PC-3 (cell line): ENCODE results near the gene PRDM2.

ENCODE experiments used
- EZH2phosphoT487 ChIP-seq: fragments of 300-600 bp; sonication (generic); IDR thresholded peaks from 2 replicates; pipeline ENCODE4 v1.6.1; 2018; ENCODE audit warnings: mild to moderate bottlenecking, antibody characterized with exemption, low read length, borderline replicate concordance
- TF ChIP-seq, protein P1 (sequence below): fragments of 300-600 bp; sonication (generic); conservative IDR thresholded peaks from 2 replicates; pipeline ENCODE4 v1.5.1; 2017; ENCODE audit warnings: antibody characterized with exemption, low read depth, mild to moderate bottlenecking, low read length

GRCh38 chr1:13700521-13701270 is 708 bp downstream of the PRDM2 start:
- TF ChIP-seq, protein P1, sequence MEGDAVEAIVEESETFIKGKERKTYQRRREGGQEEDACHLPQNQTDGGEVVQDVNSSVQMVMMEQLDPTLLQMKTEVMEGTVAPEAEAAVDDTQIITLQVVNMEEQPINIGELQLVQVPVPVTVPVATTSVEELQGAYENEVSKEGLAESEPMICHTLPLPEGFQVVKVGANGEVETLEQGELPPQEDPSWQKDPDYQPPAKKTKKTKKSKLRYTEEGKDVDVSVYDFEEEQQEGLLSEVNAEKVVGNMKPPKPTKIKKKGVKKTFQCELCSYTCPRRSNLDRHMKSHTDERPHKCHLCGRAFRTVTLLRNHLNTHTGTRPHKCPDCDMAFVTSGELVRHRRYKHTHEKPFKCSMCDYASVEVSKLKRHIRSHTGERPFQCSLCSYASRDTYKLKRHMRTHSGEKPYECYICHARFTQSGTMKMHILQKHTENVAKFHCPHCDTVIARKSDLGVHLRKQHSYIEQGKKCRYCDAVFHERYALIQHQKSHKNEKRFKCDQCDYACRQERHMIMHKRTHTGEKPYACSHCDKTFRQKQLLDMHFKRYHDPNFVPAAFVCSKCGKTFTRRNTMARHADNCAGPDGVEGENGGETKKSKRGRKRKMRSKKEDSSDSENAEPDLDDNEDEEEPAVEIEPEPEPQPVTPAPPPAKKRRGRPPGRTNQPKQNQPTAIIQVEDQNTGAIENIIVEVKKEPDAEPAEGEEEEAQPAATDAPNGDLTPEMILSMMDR: no peak
- TF ChIP-seq EZH2phosphoT487: no peak
